HG03066 (cell line): ENCODE data around the gene IMMP2L.

Experiments used
- ATAC-seq: cut with Tn5 transposase; IDR thresholded peaks from one replicate; pipeline ENCODE4 v1.9.1; 2021; ENCODE audit warnings: low read depth; ENCODE audit not compliant: unreplicated experiment

The IMMP2L gene

GRCh38 chr7:111408724-111409123, 153.6 kb downstream of the IMMP2L start:
- no peak for ATAC-seq

- no peak for ATAC-seq
Measured at GRCh38 chr7:111407258-111407657, 155.0 kb downstream of the IMMP2L start.

- ATAC-seq: no peak
Measured at GRCh38 chr7:111405621-111406020, 156.7 kb downstream of the IMMP2L start.

- no peak for ATAC-seq
Measured at GRCh38 chr7:111401516-111401915, 160.8 kb downstream of the IMMP2L start.

GRCh38 chr7:111400088-111400487, 162.2 kb downstream of the IMMP2L start:
- no peak for ATAC-seq

GRCh38 chr7:111394891-111395290, 167.4 kb downstream of the IMMP2L start:
- no peak for ATAC-seq

- no peak for ATAC-seq
Measured at GRCh38 chr7:111393011-111393754, 169.1 kb downstream of the IMMP2L start.

- no peak for ATAC-seq
Measured at GRCh38 chr7:111392294-111392693, 170.0 kb downstream of the IMMP2L start.

- ATAC-seq: no peak
Measured at GRCh38 chr7:111390000-111390399, 172.3 kb downstream of the IMMP2L start.

- peak; percentile 76 for ATAC-seq
Measured at GRCh38 chr7:111388912-111389311, 173.4 kb downstream of the IMMP2L start.

GRCh38 chr7:111388016-111388415, 174.3 kb downstream of the IMMP2L start:
- no peak for ATAC-seq

GRCh38 chr7:111384065-111384891, 178.0 kb downstream of the IMMP2L start:
- no peak for ATAC-seq

- ATAC-seq: no peak
Measured at GRCh38 chr7:111383133-111383532, 179.2 kb downstream of the IMMP2L start.

- ATAC-seq: no peak
Measured at GRCh38 chr7:111381590-111381989, 180.7 kb downstream of the IMMP2L start.

GRCh38 chr7:111380945-111381344, 181.3 kb downstream of the IMMP2L start:
- ATAC-seq: no peak

- ATAC-seq: no peak
Measured at GRCh38 chr7:111374027-111374426, 188.3 kb downstream of the IMMP2L start.

- no peak for ATAC-seq
Measured at GRCh38 chr7:111371437-111371836, 190.9 kb downstream of the IMMP2L start.

- ATAC-seq: no peak
Measured at GRCh38 chr7:111370002-111370401, 192.3 kb downstream of the IMMP2L start.

GRCh38 chr7:111368381-111369065, 193.8 kb downstream of the IMMP2L start:
- ATAC-seq: no peak

GRCh38 chr7:111364413-111364812, 197.9 kb downstream of the IMMP2L start:
- no peak for ATAC-seq

GRCh38 chr7:111363099-111363498, 199.2 kb downstream of the IMMP2L start:
- no peak for ATAC-seq
